Vagina (tissue), 2 donors: Measurements from ENCODE around the gene ARMC9.

Experiments
- CTCF ChIP-seq, 3 experiments: fragments of 450-650 bp in 2 of 3; fragments of 200-600 bp in 1 of 3; sonication (generic) in 1 of 3; IDR thresholded peaks; one replicate each; pipeline ENCODE4 v1.5.1; 2017 to 2019; ENCODE audit warnings: antibody characterized with exemption in 3 of 3, mild to moderate bottlenecking in 2 of 3, moderate library complexity in 2 of 3
- POLR2A ChIP-seq, 2 donors: fragments of 450-650 bp; IDR thresholded peaks; one replicate each; pipeline ENCODE4 v1.6.1; 2017; ENCODE audit warnings: antibody characterized with exemption in 2 of 2, mild to moderate bottlenecking in 2 of 2, moderate library complexity in 2 of 2
- POLR2AphosphoS5 ChIP-seq, 2 donors: sonication (generic); formaldehyde crosslinking; IDR thresholded peaks; one replicate each; pipeline ENCODE4 v1.9.0; 2017; ENCODE audit warnings: antibody characterized with exemption in 2 of 2, mild to moderate bottlenecking in 2 of 2, low read depth in 1 of 2; ENCODE audit not compliant: insufficient read depth in 1 of 2

DNA sequence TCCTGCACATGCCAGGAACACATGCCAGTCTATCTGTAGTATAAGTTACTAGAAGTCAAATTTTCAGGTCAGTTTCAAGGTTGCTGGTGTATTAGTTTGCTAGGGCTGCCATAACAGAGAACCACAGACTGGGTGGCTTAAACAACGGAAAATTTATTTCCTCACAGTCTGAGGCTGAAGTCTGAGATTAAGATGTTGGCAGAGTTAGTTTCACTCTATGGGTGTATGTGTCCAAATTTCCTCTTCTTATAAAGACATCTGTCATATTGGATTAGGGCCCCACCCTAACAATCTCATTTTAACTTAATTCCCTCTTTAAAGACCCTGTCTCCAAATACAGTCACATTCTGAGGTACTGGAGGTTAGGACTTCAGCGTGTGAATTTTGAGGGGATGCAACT is 223.6 kb downstream of the ARMC9 start:
- no peak for TF ChIP-seq CTCF (IDR thresholded peaks at IDR 0.05)
- TF ChIP-seq POLR2A (IDR thresholded peaks at IDR 0.05), result no peak
- no peak for TF ChIP-seq POLR2AphosphoS5 (IDR thresholded peaks at IDR 0.05; ENCODE audit: insufficient read depth in 1 of 2, low read depth in 1 of 2)
